ENCODE results near the gene XAF1. TPM values are rescaled to one million over a fixed set of nuclear protein-coding genes. Genes with fewer than 3 reads are reported as not detected.

Gene XAF1
- polyA plus RNA-seq, 2 of the 4 experiments (the other 2 are of a cell fraction) = not detected

- Histone ChIP-seq H3K4me2 (no peak overlapping the region), H3K27ac (no peak overlapping the region), H3K4me1 (no peaks in the 10 kb centered on the region), H3K4me3 (no peak overlapping the region), H3K9me3 (no peaks in the 10 kb centered on the region)
- ChIA-PET CTCF (interaction anchor here (0.7 to 2.0 kb wide), 5 partner anchors 9 to 136 kb away, joined by 3 to 8 read pairs (median 3); no protein-coding TSS in a partner anchor), POLR2A (interaction anchor here (0.6 kb wide), 1 partner anchor 16 kb away, joined by 7 read pairs; no protein-coding TSS in a partner anchor)
- 63% methylated on average over 13 of the region's 14 CpGs for WGBS (ENCODE audit: missing lambda C conversion rate)
- ATAC-seq (no peak), DNase-seq (ENCODE audit: low read depth in 1 of 2, low spot score in 1 of 2) (no peak), FAIRE-seq (no peak)
- TF ChIP-seq, protein P1, sequence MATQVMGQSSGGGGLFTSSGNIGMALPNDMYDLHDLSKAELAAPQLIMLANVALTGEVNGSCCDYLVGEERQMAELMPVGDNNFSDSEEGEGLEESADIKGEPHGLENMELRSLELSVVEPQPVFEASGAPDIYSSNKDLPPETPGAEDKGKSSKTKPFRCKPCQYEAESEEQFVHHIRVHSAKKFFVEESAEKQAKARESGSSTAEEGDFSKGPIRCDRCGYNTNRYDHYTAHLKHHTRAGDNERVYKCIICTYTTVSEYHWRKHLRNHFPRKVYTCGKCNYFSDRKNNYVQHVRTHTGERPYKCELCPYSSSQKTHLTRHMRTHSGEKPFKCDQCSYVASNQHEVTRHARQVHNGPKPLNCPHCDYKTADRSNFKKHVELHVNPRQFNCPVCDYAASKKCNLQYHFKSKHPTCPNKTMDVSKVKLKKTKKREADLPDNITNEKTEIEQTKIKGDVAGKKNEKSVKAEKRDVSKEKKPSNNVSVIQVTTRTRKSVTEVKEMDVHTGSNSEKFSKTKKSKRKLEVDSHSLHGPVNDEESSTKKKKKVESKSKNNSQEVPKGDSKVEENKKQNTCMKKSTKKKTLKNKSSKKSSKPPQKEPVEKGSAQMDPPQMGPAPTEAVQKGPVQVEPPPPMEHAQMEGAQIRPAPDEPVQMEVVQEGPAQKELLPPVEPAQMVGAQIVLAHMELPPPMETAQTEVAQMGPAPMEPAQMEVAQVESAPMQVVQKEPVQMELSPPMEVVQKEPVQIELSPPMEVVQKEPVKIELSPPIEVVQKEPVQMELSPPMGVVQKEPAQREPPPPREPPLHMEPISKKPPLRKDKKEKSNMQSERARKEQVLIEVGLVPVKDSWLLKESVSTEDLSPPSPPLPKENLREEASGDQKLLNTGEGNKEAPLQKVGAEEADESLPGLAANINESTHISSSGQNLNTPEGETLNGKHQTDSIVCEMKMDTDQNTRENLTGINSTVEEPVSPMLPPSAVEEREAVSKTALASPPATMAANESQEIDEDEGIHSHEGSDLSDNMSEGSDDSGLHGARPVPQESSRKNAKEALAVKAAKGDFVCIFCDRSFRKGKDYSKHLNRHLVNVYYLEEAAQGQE (IDR thresholded peaks at IDR 0.05) = no peak
- TF ChIP-seq FOXS1 (CRISPR knock-in tag; IDR thresholded peaks at IDR 0.05) = no peak
- TF ChIP-seq, protein P2, sequence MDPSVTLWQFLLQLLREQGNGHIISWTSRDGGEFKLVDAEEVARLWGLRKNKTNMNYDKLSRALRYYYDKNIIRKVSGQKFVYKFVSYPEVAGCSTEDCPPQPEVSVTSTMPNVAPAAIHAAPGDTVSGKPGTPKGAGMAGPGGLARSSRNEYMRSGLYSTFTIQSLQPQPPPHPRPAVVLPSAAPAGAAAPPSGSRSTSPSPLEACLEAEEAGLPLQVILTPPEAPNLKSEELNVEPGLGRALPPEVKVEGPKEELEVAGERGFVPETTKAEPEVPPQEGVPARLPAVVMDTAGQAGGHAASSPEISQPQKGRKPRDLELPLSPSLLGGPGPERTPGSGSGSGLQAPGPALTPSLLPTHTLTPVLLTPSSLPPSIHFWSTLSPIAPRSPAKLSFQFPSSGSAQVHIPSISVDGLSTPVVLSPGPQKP (IDR thresholded peaks at IDR 0.05; ENCODE audit: low read depth, low read length) = no peak
- TF ChIP-seq PBX3 (IDR thresholded peaks at IDR 0.05) = no peak
- no peak for TF ChIP-seq ESRRA (IDR thresholded peaks at IDR 0.05; ENCODE audit: borderline replicate concordance, low read length)
- TF ChIP-seq, protein P3, sequence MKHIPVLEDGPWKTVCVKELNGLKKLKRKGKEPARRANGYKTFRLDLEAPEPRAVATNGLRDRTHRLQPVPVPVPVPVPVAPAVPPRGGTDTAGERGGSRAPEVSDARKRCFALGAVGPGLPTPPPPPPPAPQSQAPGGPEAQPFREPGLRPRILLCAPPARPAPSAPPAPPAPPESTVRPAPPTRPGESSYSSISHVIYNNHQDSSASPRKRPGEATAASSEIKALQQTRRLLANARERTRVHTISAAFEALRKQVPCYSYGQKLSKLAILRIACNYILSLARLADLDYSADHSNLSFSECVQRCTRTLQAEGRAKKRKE (CRISPR knock-in tag; IDR thresholded peaks at IDR 0.05; ENCODE audit: low read depth) = no peak
- no peak for TF ChIP-seq ZC3H11A (IDR thresholded peaks at IDR 0.05)
Measured at GRCh38 chr17:6706499-6706898, 49.3 kb upstream of the XAF1 start.

DNA sequence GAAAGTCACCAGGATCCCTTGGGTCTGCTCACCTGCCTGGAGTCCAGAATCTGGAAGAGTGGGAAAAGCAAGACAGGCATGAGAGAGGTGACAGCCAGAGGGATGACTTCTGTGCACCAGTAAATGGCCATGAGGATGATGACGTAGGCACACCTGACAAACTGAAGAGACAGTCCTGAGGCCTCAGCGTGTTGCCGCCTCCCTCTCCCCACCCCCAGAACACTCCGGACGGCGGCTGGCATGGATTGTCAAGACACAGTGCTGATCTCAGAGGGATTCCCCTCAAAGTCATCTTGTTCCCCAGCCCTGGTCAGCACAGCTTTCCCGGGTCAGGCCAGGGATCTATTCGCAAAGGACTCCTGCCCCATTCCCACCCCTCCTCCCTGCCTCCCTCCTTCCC is 48.9 kb upstream of the XAF1 start:
- Histone ChIP-seq H3K4me3 (no peak overlapping the region), H3K27ac (no peak overlapping the region), H3K4me1 (no peaks in the 10 kb centered on the region), H3K9me3 (no peaks in the 10 kb centered on the region), H3K4me2 (no peak overlapping the region)
- TF ChIP-seq TFCP2L1 (CRISPR knock-in tag; IDR thresholded peaks at IDR 0.05) = no peak
- TF ChIP-seq ZSCAN20 (CRISPR knock-in tag; IDR thresholded peaks at IDR 0.05) = no peak
- no peak for TF ChIP-seq RCOR1 (IDR thresholded peaks at IDR 0.05; ENCODE audit: low read depth, low read length)
- no peak for TF ChIP-seq POLR2A (IDR thresholded peaks at IDR 0.05; ENCODE audit: low read length)
- TF ChIP-seq MAFK (IDR thresholded peaks at IDR 0.05; ENCODE audit: partially characterized antibody) = no peak
- no peak for TF ChIP-seq ZFP36 (IDR thresholded peaks at IDR 0.05; ENCODE audit: borderline replicate concordance, partially characterized antibody)
- TF ChIP-seq RAD21 (conservative IDR thresholded peaks at IDR 0.05 in 1 of 2, IDR thresholded peaks at IDR 0.05 in 1 of 2) = no peak
- TF ChIP-seq, protein P3 (CRISPR knock-in tag; IDR thresholded peaks at IDR 0.05; ENCODE audit: low read depth) = no peak
- TF ChIP-seq MYC (IDR thresholded peaks at IDR 0.05; ENCODE audit: borderline replicate concordance, low read length) = no peak
- TF ChIP-seq NR3C1 (IDR thresholded peaks at IDR 0.05) = no peak
- TF ChIP-seq MAX (IDR thresholded peaks at IDR 0.05) = no peak
- no peak for TF ChIP-seq RFX5 (IDR thresholded peaks at IDR 0.05)
- no peak for TF ChIP-seq HOXB5 (CRISPR knock-in tag; IDR thresholded peaks at IDR 0.05)
- no peak for TF ChIP-seq FOSB (CRISPR knock-in tag; IDR thresholded peaks at IDR 0.05)
- no peak for TF ChIP-seq ZC3H11A (IDR thresholded peaks at IDR 0.05)
- no peak for TF ChIP-seq HMGXB4 (CRISPR knock-in tag; IDR thresholded peaks at IDR 0.05; ENCODE audit: borderline replicate concordance)
- TF ChIP-seq KDM5A (IDR thresholded peaks at IDR 0.05) = no peak
- TF ChIP-seq, protein P4, sequence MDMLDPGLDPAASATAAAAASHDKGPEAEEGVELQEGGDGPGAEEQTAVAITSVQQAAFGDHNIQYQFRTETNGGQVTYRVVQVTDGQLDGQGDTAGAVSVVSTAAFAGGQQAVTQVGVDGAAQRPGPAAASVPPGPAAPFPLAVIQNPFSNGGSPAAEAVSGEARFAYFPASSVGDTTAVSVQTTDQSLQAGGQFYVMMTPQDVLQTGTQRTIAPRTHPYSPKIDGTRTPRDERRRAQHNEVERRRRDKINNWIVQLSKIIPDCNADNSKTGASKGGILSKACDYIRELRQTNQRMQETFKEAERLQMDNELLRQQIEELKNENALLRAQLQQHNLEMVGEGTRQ (IDR thresholded peaks at IDR 0.05) = no peak
- WGBS (ENCODE audit: missing lambda C conversion rate) = 61% methylated on average over 8 of the region's 8 CpGs
- ChIA-PET CTCF (interaction anchor here (0.6 to 2.0 kb wide), 6 partner anchors 9 to 207 kb away, joined by 3 to 8 read pairs (median 4); no protein-coding TSS in a partner anchor), POLR2A (no interaction called here)
- ATAC-seq = no peak
- FAIRE-seq = no peak
- DNase-seq (ENCODE audit: low read depth in 1 of 2, low spot score in 1 of 2) = no peak

Measured in A549 (cell line).